ENCODE data around the gene TTC4.

TTC4 gene

DNA sequence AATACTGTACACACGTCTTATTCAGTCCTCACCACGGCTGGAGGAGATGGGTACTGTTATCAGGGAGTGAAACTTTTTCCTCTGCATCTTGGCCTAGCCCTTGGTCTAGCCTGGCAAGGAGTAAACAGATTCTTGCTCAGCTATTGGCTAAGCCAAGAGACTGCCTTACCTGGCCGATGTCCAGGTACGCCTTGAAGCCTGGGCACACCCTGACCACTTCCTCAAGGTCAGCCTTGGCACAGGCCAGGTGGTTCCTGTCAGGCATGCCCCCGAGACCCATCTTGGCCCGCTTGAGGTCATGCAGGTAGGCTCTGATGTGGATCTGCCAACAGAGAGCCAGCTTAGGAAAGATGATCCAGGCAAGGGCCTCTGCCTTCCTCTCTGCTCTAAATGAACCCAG lies 66.5 kb downstream of the TTC4 start:
- DNase-seq (ENCODE audit: low spot score), result no peak

DNA sequence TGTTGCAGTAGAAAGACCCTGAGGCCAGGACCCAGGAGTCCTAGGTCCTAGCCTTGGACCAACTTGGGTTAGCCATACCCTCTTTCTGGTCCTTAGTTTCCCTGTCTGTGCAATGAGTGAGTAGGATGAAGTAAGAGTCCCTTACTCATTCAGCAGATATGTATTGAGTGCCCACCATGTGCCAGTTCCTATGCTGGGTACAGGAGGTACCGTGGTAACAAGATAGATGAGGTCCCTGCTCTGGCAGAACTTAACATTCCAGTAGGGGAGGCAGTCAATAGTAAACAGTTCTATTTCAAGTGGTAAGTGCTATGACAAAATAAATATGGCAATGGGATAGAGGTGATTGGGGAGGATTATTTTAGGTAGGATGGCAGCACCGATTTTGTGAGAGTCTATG lies 66.9 kb downstream of the TTC4 start:
- DNase-seq (ENCODE audit: low spot score), result no peak

DNA sequence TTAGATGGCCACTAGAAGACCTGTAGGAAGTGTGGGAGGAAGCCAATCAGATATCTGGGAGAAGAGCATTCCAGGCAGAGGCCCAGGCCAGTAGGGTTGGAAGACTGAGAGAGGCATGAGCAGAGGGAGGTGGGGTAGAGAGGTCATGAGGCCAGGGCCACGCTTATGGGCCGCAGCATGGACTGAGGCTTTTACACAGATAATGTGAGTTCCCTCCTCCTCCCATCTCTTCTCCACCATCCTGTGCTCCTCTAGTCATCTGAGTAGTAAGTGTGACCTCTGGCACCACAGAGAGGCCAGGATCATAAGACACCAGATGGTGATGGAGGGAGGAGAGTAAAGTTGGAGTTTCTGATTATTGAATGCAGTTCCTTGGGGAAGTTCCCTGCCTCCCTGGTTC lies 68.4 kb downstream of the TTC4 start:
- DNase-seq (ENCODE audit: low spot score), result no peak

- DNase-seq (ENCODE audit: low spot score), result no peak
Measured at GRCh38 chr1:54786778-54787177, 71.1 kb downstream of the TTC4 start.

DNA sequence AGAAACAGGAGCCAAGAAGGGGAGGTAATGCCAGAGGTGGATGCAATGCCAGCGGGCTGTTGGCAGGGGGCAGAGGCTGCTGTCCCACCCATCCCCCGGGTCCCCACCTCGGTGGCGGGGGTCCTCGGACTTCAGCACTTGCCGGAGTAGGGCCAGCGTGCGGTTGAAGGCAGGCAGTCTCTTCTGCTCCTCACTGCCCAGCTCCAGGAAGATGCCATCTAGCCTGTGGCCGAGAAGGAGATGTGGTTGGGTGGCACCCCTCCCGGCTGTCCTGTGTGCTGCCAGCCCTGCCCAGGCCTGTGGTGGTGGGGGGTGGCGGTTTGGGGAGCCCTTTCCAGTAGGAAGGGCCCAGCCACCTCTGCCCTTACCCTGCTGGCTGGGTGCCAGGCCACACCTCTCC lies 71.9 kb downstream of the TTC4 start:
- DNase-seq (ENCODE audit: low spot score), result no peak

DNA sequence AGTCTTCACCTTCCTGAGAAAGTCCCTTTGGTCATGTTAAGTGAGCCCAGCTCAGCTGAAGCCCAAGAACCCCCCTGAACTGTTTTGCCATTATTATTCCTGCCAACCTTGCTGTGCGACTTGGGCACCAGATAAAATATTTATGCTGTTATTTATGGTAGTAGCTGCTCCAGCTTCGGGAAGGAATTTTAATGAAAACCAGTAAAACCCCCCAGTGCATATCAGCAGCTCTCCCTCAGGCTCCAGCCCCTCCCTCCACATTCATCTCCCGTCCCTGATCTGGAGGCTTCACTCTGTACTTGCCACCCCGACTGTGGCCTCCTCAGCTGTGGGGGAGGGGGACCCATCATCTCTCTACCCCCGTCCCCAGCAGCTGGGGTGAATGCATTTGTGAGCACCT lies 72.8 kb downstream of the TTC4 start:
- DNase-seq (ENCODE audit: low spot score), result no peak

DNA sequence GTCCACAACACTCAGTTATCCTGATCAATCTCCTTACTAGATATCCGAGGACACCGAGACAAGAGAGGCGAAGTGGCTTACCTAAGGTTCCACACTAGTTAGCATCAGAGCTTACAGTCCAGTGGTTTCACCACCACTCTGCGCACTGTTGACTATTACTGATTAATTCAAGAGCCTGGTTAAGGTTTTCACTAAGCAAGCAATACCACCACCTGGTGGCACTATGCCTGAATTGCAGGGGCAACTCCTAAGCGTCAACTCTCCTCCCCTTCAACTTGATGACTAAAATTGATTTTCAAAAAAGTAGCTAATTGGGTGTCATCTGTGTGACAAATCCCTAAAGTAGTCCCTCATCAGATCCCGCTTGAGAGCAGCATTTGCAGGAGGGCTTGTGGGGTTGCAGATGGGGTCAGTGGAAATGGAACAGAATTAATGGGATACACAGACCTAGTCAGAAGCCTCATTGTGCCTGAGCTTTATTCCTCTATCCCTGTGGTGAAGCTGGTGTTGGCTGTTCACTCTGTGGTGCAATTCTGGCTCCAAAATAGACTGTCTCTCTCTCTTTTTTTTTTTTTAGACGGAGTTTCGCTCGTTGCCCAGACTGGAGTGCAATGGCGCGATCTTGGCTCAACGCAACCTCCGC lies 76.3 kb downstream of the TTC4 start:
- no peak for DNase-seq (ENCODE audit: low spot score)

Data from COLO829 (cell line).